Measurements from ENCODE around the gene VPS50.

Gene VPS50

GRCh38 chr7:93196336-93196735 is 35.8 kb upstream of the VPS50 start:
- TF ChIP-seq, protein P1, sequence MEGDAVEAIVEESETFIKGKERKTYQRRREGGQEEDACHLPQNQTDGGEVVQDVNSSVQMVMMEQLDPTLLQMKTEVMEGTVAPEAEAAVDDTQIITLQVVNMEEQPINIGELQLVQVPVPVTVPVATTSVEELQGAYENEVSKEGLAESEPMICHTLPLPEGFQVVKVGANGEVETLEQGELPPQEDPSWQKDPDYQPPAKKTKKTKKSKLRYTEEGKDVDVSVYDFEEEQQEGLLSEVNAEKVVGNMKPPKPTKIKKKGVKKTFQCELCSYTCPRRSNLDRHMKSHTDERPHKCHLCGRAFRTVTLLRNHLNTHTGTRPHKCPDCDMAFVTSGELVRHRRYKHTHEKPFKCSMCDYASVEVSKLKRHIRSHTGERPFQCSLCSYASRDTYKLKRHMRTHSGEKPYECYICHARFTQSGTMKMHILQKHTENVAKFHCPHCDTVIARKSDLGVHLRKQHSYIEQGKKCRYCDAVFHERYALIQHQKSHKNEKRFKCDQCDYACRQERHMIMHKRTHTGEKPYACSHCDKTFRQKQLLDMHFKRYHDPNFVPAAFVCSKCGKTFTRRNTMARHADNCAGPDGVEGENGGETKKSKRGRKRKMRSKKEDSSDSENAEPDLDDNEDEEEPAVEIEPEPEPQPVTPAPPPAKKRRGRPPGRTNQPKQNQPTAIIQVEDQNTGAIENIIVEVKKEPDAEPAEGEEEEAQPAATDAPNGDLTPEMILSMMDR (IDR thresholded peaks at IDR 0.05; ENCODE audit: insufficient read depth, low read length, poor library complexity, severe bottlenecking) = no peak
- Histone ChIP-seq H3K27me3 (replicated peaks; ENCODE audit: control insufficient read depth, insufficient read depth, low read length) (no peaks in the 10 kb centered on the region), H3K4me3 (replicated peaks; ENCODE audit: low read depth, low read length) (no peak overlapping the region), H3K36me3 (ENCODE audit: control insufficient read depth, insufficient read depth, low read length) (no peaks in the 10 kb centered on the region)
- DNase-seq (ENCODE audit: extremely low read depth, insufficient read length) = no peak

GRCh38 chr7:93198472-93198871 is 33.7 kb upstream of the VPS50 start:
- H3K4me3 ChIP-seq (replicated peaks; ENCODE audit: low read depth, low read length) = no peak overlapping the region
- no peaks in the 10 kb centered on the region for H3K36me3 ChIP-seq (ENCODE audit: control insufficient read depth, insufficient read depth, low read length)
- TF ChIP-seq, protein P1 (IDR thresholded peaks at IDR 0.05; ENCODE audit: insufficient read depth, low read length, poor library complexity, severe bottlenecking) = no peak
- DNase-seq (ENCODE audit: extremely low read depth, insufficient read length) = no peak
- H3K27me3 ChIP-seq (replicated peaks; ENCODE audit: control insufficient read depth, insufficient read depth, low read length) = no peaks in the 10 kb centered on the region; the same call in 1 of the 2 replicates

- Histone ChIP-seq H3K27me3 (replicated peaks; ENCODE audit: control insufficient read depth, insufficient read depth, low read length) (no peaks in the 10 kb centered on the region; the same call in 1 of the 2 replicates), H3K36me3 (ENCODE audit: control insufficient read depth, insufficient read depth, low read length) (no peaks in the 10 kb centered on the region), H3K4me3 (replicated peaks; ENCODE audit: low read depth, low read length) (no peak overlapping the region)
- DNase-seq (ENCODE audit: extremely low read depth, insufficient read length) = no peak
- TF ChIP-seq, protein P1 (IDR thresholded peaks at IDR 0.05; ENCODE audit: insufficient read depth, low read length, poor library complexity, severe bottlenecking) = no peak
Measured at GRCh38 chr7:93202594-93203250, 29.4 kb upstream of the VPS50 start.

DNA sequence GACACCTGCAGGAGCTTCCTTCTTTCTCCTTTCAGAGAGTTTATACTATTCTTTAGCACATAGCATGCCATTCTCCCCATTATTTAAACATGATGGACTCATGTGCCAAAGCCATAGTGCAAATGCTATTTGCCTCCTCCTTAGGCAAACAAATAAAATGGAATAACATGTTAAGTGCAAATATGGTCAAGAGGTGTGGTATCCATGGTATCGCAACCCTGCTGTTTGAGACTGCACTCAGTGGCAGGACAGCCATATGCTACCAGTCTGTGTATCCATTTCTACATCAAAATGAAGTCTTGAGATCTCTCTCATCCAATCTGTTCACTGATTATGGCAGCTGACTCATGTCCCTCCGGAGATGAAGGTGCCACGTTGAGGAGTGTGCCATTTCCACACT is 28.7 kb upstream of the VPS50 start:
- no peak for DNase-seq (ENCODE audit: extremely low read depth, insufficient read length)
- TF ChIP-seq, protein P1 (IDR thresholded peaks at IDR 0.05; ENCODE audit: insufficient read depth, low read length, poor library complexity, severe bottlenecking) = no peak
- no peaks in the 10 kb centered on the region for H3K36me3 ChIP-seq (ENCODE audit: control insufficient read depth, insufficient read depth, low read length)
- no peaks in the 10 kb centered on the region; the same call in 1 of the 2 replicates for H3K27me3 ChIP-seq (replicated peaks; ENCODE audit: control insufficient read depth, insufficient read depth, low read length)
- no peak overlapping the region for H3K4me3 ChIP-seq (replicated peaks; ENCODE audit: low read depth, low read length)

- Histone ChIP-seq H3K27me3 (replicated peaks; ENCODE audit: control insufficient read depth, insufficient read depth, low read length) (no peaks in the 10 kb centered on the region; the same call in 1 of the 2 replicates), H3K36me3 (ENCODE audit: control insufficient read depth, insufficient read depth, low read length) (no peaks in the 10 kb centered on the region), H3K4me3 (replicated peaks; ENCODE audit: low read depth, low read length) (no peak overlapping the region)
- TF ChIP-seq, protein P1 (IDR thresholded peaks at IDR 0.05; ENCODE audit: insufficient read depth, low read length, poor library complexity, severe bottlenecking) = no peak
- DNase-seq (ENCODE audit: extremely low read depth, insufficient read length) = no peak
Measured at GRCh38 chr7:93205046-93205445, 27.1 kb upstream of the VPS50 start.
